GM18508 (cell line): ENCODE results near the gene PLEKHA3.
"Not testable (repeated sequence)": the region's sequence is repeated elsewhere in the genome, so short reads cannot be mapped to it uniquely, and the experiment has no call there.

Experiments used
- ATAC-seq: cut with Tn5 transposase; IDR thresholded peaks from one replicate; pipeline ENCODE4 v1.9.1; 2021; ENCODE audit warnings: moderate number of reproducible peaks; ENCODE audit not compliant: insufficient read depth, unreplicated experiment

Gene PLEKHA3

GRCh38 chr2:178480227-178481181 lies at the start of gene PLEKHA3:
Gene PLEKHA3 (plus strand): TSS chr2:178480457. CDS start chr2:178480870, 413 bp downstream.
- ATAC-seq = peak; percentile 25

GRCh38 chr2:178436662-178437061 lies 43.6 kb upstream of the PLEKHA3 start:
- ATAC-seq = no peak

- ATAC-seq = no peak
Observed at GRCh38 chr2:178441426-178441825, 38.8 kb upstream of the PLEKHA3 start.

- no peak for ATAC-seq
Observed at GRCh38 chr2:178448968-178449661, 31.1 kb upstream of the PLEKHA3 start.

- ATAC-seq = peak; percentile 11
Observed at GRCh38 chr2:178449700-178450523, 30.3 kb upstream of the PLEKHA3 start.

GRCh38 chr2:178450524-178450773 lies 29.8 kb upstream of the PLEKHA3 start:
- peak; percentile 32 for ATAC-seq

- peak; percentile 54 for ATAC-seq
Observed at GRCh38 chr2:178450774-178451525, 29.3 kb upstream of the PLEKHA3 start, which contains the start of the genes PJVK and PRKRA. Gene PJVK (plus strand): TSS chr2:178451378. CDS start chr2:178453410, 2,032 bp downstream. Gene PRKRA (minus strand): TSS chr2:178451175. CDS start chr2:178451030, 145 bp downstream.

- no peak for ATAC-seq
Observed at GRCh38 chr2:178452334-178452733, 27.9 kb upstream of the PLEKHA3 start.

GRCh38 chr2:178452870-178453269 lies 27.4 kb upstream of the PLEKHA3 start:
- no peak for ATAC-seq

- no peak for ATAC-seq
Observed at GRCh38 chr2:178455947-178456346, 24.3 kb upstream of the PLEKHA3 start.

- ATAC-seq = no peak
Observed at GRCh38 chr2:178457390-178457886, 22.8 kb upstream of the PLEKHA3 start.

- no peak for ATAC-seq
Observed at GRCh38 chr2:178469219-178469849, 10.9 kb upstream of the PLEKHA3 start.

- ATAC-seq = not testable (repeated sequence)
Observed at GRCh38 chr2:178471313-178471712, 8.9 kb upstream of the PLEKHA3 start.

GRCh38 chr2:178473373-178473772 lies 6.9 kb upstream of the PLEKHA3 start:
- no peak for ATAC-seq

- ATAC-seq = no peak
Observed at GRCh38 chr2:178473931-178474330, 6.3 kb upstream of the PLEKHA3 start.

GRCh38 chr2:178474560-178474959 lies 5.7 kb upstream of the PLEKHA3 start:
- no peak for ATAC-seq

GRCh38 chr2:178476477-178476876 lies 3.8 kb upstream of the PLEKHA3 start:
- no peak for ATAC-seq

- no peak for ATAC-seq
Observed at GRCh38 chr2:178477443-178478129, 2.7 kb upstream of the PLEKHA3 start.

GRCh38 chr2:178478130-178478438 lies 2.2 kb upstream of the PLEKHA3 start:
- ATAC-seq = no peak
